SU-DHL-6 (cell line): ENCODE measurements around the gene TRDN.

Experiments used
- CTCF ChIP-seq: fragments of 200-600 bp; sonication (generic); IDR thresholded peaks from one replicate; pipeline ENCODE4 v1.5.1; 2017; ENCODE audit warnings: antibody characterized with exemption, mild to moderate bottlenecking, low read length, moderate library complexity; ENCODE audit not compliant: insufficient read depth, poor library complexity, severe bottlenecking
- EZH2phosphoT487 ChIP-seq: fragments of 200-600 bp; sonication (generic), shearing (Covaris generic); conservative IDR thresholded peaks from 2 replicates; pipeline ENCODE4 v1.6.1; 2018; ENCODE audit warnings: mild to moderate bottlenecking, antibody characterized with exemption, low read length, moderate library complexity, mixed read lengths

GRCh38 chr6:123417535-123417934 lies 219.2 kb downstream of the TRDN start:
- TF ChIP-seq CTCF (no peak), EZH2phosphoT487 (no peak)
